Cortex of kidney (tissue), 1 donor: ENCODE data around the gene CDKN2B.
"Not testable (repeated sequence)": the region's sequence is repeated elsewhere in the genome, so short reads cannot be mapped to it uniquely, and the experiment has no call there.

ENCODE experiments used
- DNase-seq: peaks from one replicate; lab custom pipeline; 2025; lab: John Stamatoyannopoulos, UW

Gene CDKN2B

GRCh38 chr9:21969011-21969940, 39.8 kb downstream of the CDKN2B start:
- no peak for DNase-seq

GRCh38 chr9:21968331-21969010, 40.6 kb downstream of the CDKN2B start:
- DNase-seq = no peak

- no peak for DNase-seq
Measured at GRCh38 chr9:21967702-21968101, 41.4 kb downstream of the CDKN2B start.

- no peak for DNase-seq
Measured at GRCh38 chr9:21967169-21967568, 41.9 kb downstream of the CDKN2B start.

GRCh38 chr9:21966140-21966851, 42.8 kb downstream of the CDKN2B start:
- DNase-seq = no peak

- no peak for DNase-seq
Measured at GRCh38 chr9:21965401-21965951, 43.6 kb downstream of the CDKN2B start.

- no peak for DNase-seq
Measured at GRCh38 chr9:21964925-21965385, 44.1 kb downstream of the CDKN2B start.

GRCh38 chr9:21961569-21961968, 47.5 kb downstream of the CDKN2B start:
- DNase-seq = no peak

GRCh38 chr9:21959268-21959667, 49.8 kb downstream of the CDKN2B start:
- DNase-seq = not testable (repeated sequence)

- no peak for DNase-seq
Measured at GRCh38 chr9:21958833-21959232, 50.3 kb downstream of the CDKN2B start.
